Measurements from ENCODE around the gene PRKCE. TPM values are rescaled to one million over a fixed set of nuclear protein-coding genes. Genes with fewer than 3 reads are reported as not detected.

Gene PRKCE
- total and polyA plus RNA-seq, 2 donors (not counting 1 experiment from before 2014, with no cell fraction given): 23.6 to 271 TPM

GRCh38 chr2:45611020-45611859, 40.2 kb upstream of the PRKCE start, which contains the start of gene SRBD1:
SRBD1 (minus strand) TSS chr2:45611267; CDS start chr2:45605441, 5,826 bp downstream.
- H3K4me3 Mint-ChIP-seq: peak within 1 kb of the TSS; percentile 95
- H3K4me1 Mint-ChIP-seq: peaks cover 26% of the 10 kb centered on the region
- intact Hi-C loops (cut with micrococcal nuclease): loop anchor here (1.0 to 2.0 kb wide), 4 partner anchors 40 to 1442 kb away; partner anchors contain the start of genes PPM1B and PRKCE
- no peaks in the 10 kb centered on the region for H3K9me3 Mint-ChIP-seq (ENCODE audit: insufficient read depth)
- H3K27me3 Mint-ChIP-seq: no peaks in the 10 kb centered on the region
- ATAC-seq (ENCODE audit: low read depth): peak; percentile 97
- Histone ChIP-seq H4K20me1 (ENCODE audit: control insufficient read depth, insufficient read depth, low read length, poor library complexity, severe bottlenecking) (peaks cover 5% of the 10 kb centered on the region), H3K9ac (ENCODE audit: low read length) (peak within 1 kb of the TSS; percentile 85), H2AFZ (ENCODE audit: insufficient read depth, low read depth, low read length, poor library complexity, severe bottlenecking) (peak within 1 kb of the TSS; percentile 90), H3K9me3 (ENCODE audit: control extremely low read depth in 1 of 3, control insufficient read depth in 2 of 3, insufficient read depth in 1 of 3, low read length in 2 of 3) (no peaks in the 10 kb centered on the region), H3K27ac (ENCODE audit: low read length in 2 of 2) (peak within 1 kb of the TSS; percentile 90 to 93), H3K79me2 (ENCODE audit: control insufficient read depth, insufficient read depth, low read length) (peaks cover 39% of the 10 kb centered on the region), H3K4me2 (replicated peaks; ENCODE audit: low read depth, low read length, poor library complexity, severe bottlenecking) (peak within 1 kb of the TSS; percentile 80), H3K27me3 (replicated peaks in 1 of 4; ENCODE audit: control extremely low read depth in 1 of 4, control insufficient read depth in 3 of 4, insufficient read depth in 4 of 4, low read length in 3 of 4) (no peaks in the 10 kb centered on the region), H3K4me1 (ENCODE audit: control insufficient read depth in 2 of 2, insufficient read depth in 2 of 2, low read length in 2 of 2) (peaks cover 13 to 16% of the 10 kb centered on the region in 2 donors), H3K36me3 (replicated peaks in 1 of 2; ENCODE audit: control extremely low read depth in 1 of 2, control insufficient read depth in 1 of 2, extremely low read depth in 1 of 2, insufficient read depth in 2 of 2, low read length in 1 of 2) (no peaks in the 10 kb centered on the region), H3K4me3 (ENCODE audit: control extremely low read depth in 1 of 5, extremely low read depth in 1 of 5, insufficient read depth in 1 of 5, low read depth in 2 of 5, low read length in 4 of 5) (peak within 1 kb of the TSS; percentile 73 to 96 (median 88))
- no peak for TF ChIP-seq EZH2 (IDR thresholded peaks at IDR 0.05; ENCODE audit: borderline replicate concordance, insufficient read depth, low read depth, low read length, poor library complexity, severe bottlenecking)
- no peak for TF ChIP-seq CTCF (IDR thresholded peaks at IDR 0.05)
- peak; percentile 95 for DNase-seq
- peak within 1 kb of the TSS; percentile 93 for H3K27ac Mint-ChIP-seq
- ChIA-PET POLR2A (interaction anchor here (0.6 kb wide), 1 partner anchor 262 kb away, joined by 5 read pairs; no protein-coding TSS in a partner anchor), CTCF (interaction anchor here (1.2 kb wide), 2 partner anchors 26 to 32 kb away, joined by 3 to 4 read pairs; no protein-coding TSS in a partner anchor)
- WGBS (ENCODE audit: insufficient coverage): under 1% methylated on average over 32 of the region's 44 CpGs

GRCh38 chr2:45612285-45612684, 39.2 kb upstream of the PRKCE start:
- no peak for DNase-seq
- H4K20me1 ChIP-seq (ENCODE audit: control insufficient read depth, insufficient read depth, low read length, poor library complexity, severe bottlenecking): no peaks in the 10 kb centered on the region
- WGBS (ENCODE audit: insufficient coverage): no CpG with 5 or more reads among the region's 2 CpGs

More at GRCh38 chr2:45612285-45612684, 39.2 kb upstream of the PRKCE start:
- POLR2A ChIA-PET: no interaction called here
- no peak for TF ChIP-seq EZH2 (IDR thresholded peaks at IDR 0.05; ENCODE audit: borderline replicate concordance, insufficient read depth, low read depth, low read length, poor library complexity, severe bottlenecking)
- no peak for TF ChIP-seq CTCF (IDR thresholded peaks at IDR 0.05)
- intact Hi-C loops (cut with micrococcal nuclease): no loop called here
- H3K27ac ChIP-seq (ENCODE audit: low read length in 2 of 2): no peak overlapping the region
- no peak overlapping the region for H3K4me3 ChIP-seq (ENCODE audit: control extremely low read depth in 1 of 5, extremely low read depth in 1 of 5, insufficient read depth in 1 of 5, low read depth in 2 of 5, low read length in 4 of 5)
- CTCF ChIA-PET: no interaction called here
- Mint-ChIP-seq H3K9me3 (ENCODE audit: insufficient read depth) (no peaks in the 10 kb centered on the region), H3K27ac (peak overlapping the region; percentile 46), H3K4me1 (peaks cover 26% of the 10 kb centered on the region), H3K27me3 (no peaks in the 10 kb centered on the region), H3K4me3 (peak overlapping the region; percentile 6)
- H3K27me3 ChIP-seq (replicated peaks in 1 of 4; ENCODE audit: control extremely low read depth in 1 of 4, control insufficient read depth in 3 of 4, insufficient read depth in 4 of 4, low read length in 3 of 4): no peaks in the 10 kb centered on the region
- H3K9ac ChIP-seq (ENCODE audit: low read length): no peak overlapping the region
- no peaks in the 10 kb centered on the region for H3K36me3 ChIP-seq (replicated peaks in 1 of 2; ENCODE audit: control extremely low read depth in 1 of 2, control insufficient read depth in 1 of 2, extremely low read depth in 1 of 2, insufficient read depth in 2 of 2, low read length in 1 of 2)
- H3K79me2 ChIP-seq (ENCODE audit: control insufficient read depth, insufficient read depth, low read length): peaks cover 31% of the 10 kb centered on the region
- H3K9me3 ChIP-seq (ENCODE audit: control extremely low read depth in 1 of 3, control insufficient read depth in 2 of 3, insufficient read depth in 1 of 3, low read length in 2 of 3): no peaks in the 10 kb centered on the region
- no peak overlapping the region for H3K4me2 ChIP-seq (replicated peaks; ENCODE audit: low read depth, low read length, poor library complexity, severe bottlenecking)
- H3K4me1 ChIP-seq (ENCODE audit: control insufficient read depth in 2 of 2, insufficient read depth in 2 of 2, low read length in 2 of 2): peaks cover 13 to 16% of the 10 kb centered on the region in 2 donors
- H2AFZ ChIP-seq (ENCODE audit: insufficient read depth, low read depth, low read length, poor library complexity, severe bottlenecking): no peak overlapping the region
- no peak for ATAC-seq (ENCODE audit: low read depth)
